ENCODE results near the gene ASF1B.

ASF1B gene

DNA sequence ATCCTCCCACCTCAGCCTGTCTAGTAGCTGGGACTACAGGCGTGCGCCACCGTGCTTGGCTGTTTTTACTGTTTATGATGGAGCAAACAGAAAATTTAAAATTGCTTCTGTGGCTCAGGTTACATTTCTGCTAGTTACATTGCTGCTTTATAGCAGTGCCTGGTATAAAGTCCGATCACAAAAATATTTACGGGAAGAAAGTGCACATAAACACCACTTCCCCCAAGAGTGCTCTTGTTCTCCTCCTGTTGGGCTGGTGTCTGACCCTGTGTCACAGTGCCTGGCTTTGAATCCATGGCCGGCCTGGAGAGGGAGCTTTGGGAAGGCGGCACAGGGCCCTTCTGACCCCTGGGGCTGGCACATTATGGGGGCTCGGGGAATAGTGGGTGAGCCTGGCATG, 30.7 kb downstream of the ASF1B start:
- DNase-seq, result no peak

DNA sequence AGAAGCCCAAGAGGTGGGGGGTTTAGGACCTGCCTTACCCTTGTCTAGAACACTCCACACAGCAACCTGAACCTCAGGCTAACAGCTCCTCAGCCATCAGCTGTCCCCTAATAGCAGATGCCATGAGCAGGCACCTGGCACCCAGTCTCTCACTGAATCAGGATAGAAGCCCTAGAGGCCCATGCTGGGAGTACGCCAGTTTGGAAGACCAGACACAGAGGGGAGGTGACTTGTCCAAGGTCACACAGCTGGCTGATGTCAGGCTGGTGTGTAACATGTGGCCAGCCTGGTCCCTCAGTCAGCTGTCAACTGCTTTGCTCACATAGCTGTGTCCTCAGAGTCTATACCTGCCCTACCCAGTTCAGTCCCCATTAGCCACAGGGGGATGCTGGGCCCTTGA, 33.1 kb downstream of the ASF1B start:
- no peak for DNase-seq

- no peak for DNase-seq
These were observed 33.6 kb downstream of the ASF1B start for GRCh38 chr19:14102756-14103155.

DNA sequence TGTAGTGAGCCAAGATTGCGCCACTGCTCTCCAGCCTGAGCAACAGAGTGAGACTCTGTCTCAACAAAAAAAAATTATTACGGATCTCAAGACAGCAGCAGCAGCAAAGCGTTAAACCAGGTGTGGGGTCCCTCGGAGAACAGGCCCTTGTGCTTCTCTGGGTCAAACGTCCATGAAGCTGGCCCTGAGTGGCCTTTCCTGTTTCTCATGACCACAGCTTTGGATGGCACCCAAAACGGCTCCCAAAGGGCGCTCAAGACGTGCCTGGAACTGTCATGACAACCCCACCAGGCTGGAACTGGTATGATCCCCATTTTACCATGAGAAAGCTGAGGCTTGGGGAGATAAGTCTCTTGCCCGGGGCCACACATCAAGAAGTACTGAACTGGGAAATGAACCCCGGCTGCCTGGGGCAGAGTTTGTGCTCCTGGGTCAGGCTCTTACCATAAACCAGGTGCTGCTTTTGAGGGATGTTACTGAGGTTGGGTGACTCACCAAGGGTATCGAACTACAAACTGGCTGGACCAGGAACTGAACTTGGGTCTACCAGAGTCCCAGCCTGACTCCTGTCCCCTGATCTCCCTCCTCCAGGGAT, 34.2 kb downstream of the ASF1B start:
- no peak for DNase-seq

- no peak for DNase-seq
These were observed 35.3 kb downstream of the ASF1B start for GRCh38 chr19:14101003-14101545.

GRCh38 chr19:14097532-14098151, 38.7 kb downstream of the ASF1B start:
- DNase-seq, result no peak

DNA sequence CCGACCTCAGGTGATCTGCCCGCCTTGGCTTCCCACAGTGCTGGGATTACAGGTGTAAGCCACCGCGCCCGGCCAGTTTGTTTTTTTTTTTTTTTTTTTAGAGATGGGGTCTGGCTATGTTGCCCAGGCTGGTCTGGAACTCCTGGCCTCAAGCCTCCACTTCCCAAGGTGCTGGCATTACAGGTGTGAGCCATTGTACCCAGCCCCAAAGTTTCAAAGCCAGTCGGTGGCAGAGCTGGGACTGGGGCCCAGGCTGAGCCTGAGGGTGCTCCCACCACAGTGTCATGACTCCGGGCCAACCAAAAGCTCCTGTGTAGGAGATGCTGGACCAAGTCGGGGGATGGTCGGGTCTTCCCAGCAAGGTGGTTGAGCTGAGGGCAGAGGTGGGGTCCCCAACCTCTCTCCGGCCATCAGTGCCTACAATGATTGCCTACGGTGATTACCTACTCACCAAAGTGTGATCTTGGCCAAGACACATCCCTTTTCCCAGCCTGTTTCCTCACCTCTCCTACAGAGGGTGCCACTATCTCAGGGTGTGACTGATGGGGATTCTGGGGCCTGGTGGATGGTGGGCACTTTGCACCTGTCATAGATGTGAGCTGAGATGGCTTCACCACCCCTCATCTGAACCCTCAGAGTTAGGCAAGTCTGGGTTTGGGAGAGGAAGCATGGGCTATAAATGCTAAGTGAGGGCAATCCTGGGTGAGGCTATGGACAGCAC, 40.0 kb downstream of the ASF1B start:
- no peak for DNase-seq

GRCh38 chr19:14094854-14095253, 41.5 kb downstream of the ASF1B start:
- no peak for DNase-seq

GRCh38 chr19:14093117-14093823, 43.1 kb downstream of the ASF1B start:
- DNase-seq, result no peak

- DNase-seq, result no peak
These were observed 44.5 kb downstream of the ASF1B start for GRCh38 chr19:14091813-14092462.

GRCh38 chr19:14091081-14091812, 45.1 kb downstream of the ASF1B start:
- peak; percentile 37 for DNase-seq

GRCh38 chr19:14090509-14091080, 45.8 kb downstream of the ASF1B start, which contains the start of gene SAMD1:
Gene SAMD1 (minus strand): TSS chr19:14090751.
- peak; percentile 48 for DNase-seq

GRCh38 chr19:14089662-14090508, 46.5 kb downstream of the ASF1B start:
- peak; percentile 14 for DNase-seq

DNA sequence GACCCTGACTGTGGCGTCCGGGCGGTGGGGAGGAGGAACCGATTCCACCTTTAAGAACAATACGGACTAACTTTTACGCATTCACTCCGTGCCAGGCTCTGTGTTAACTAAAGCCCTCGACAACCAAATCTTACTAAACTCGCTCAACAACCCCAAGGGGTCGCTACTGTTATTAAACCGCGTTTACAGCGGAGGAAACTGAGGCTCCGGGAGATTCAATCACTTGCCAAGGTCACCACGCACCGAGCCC, 47.1 kb downstream of the ASF1B start:
- no peak for DNase-seq

- no peak for DNase-seq
These were observed 47.6 kb downstream of the ASF1B start for GRCh38 chr19:14088634-14089411.

DNA sequence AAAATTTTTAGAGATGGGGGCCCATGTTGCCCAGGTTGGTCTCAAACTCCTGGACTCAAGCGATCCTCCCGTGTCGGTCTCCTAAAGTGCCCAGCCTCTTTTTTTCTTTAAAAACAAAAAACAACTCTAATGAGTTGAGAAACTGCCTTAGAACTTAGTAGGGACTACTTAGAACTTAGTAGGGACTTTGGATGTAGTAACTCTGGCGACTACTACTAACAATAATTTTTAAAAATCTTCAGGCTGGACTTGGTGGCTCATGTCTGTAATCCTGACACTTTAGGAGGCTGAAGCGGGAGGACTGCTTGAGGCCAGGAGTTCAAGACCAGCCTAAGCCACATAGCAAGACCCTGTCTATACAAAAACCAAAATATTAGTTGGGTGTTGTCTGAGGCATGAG, 50.3 kb downstream of the ASF1B start:
- no peak for DNase-seq

DNA sequence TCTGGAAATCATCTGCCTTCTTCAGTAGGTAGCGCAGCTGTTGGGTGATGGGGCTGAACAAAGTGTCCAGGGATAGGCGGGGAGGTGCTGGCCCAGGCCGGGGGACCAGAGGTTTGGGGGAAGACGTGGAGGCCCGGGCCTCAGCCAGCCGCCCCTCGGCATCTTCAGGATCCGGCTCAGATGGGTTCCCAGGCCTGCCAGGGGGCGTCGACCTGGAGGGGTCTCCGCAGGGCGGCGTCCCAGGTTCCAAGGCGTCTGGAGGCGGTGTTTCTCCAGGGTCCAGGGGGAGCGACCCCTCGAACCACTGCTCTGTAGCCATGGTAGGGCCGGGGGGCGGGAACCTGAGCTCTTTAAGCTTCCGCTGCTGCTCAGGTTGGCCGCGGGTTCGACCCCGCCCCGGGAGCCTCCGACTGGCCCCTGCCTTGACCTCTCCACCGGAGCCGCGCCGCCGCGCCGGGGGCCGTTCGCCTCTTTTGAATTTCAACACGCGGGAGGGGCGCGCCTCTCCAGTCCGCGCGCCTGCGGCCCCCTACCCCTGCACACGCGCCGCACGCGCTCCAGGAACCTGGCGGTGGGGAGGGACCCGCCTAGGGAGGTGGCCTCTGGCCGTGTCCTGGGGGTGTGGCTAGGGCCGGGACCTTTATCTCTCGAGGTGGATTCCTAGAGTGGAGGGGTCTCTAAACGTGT, 50.9 kb downstream of the ASF1B start, which contains the start of gene C19orf67:
Gene C19orf67, minus strand, starts transcription at position 475 of the 687 bp plus-strand sequence. Its CDS starts 156 bp downstream, at position 319.
- DNase-seq, result no peak

GRCh38 chr19:14082675-14082960, 53.8 kb downstream of the ASF1B start:
- DNase-seq, result no peak

DNA sequence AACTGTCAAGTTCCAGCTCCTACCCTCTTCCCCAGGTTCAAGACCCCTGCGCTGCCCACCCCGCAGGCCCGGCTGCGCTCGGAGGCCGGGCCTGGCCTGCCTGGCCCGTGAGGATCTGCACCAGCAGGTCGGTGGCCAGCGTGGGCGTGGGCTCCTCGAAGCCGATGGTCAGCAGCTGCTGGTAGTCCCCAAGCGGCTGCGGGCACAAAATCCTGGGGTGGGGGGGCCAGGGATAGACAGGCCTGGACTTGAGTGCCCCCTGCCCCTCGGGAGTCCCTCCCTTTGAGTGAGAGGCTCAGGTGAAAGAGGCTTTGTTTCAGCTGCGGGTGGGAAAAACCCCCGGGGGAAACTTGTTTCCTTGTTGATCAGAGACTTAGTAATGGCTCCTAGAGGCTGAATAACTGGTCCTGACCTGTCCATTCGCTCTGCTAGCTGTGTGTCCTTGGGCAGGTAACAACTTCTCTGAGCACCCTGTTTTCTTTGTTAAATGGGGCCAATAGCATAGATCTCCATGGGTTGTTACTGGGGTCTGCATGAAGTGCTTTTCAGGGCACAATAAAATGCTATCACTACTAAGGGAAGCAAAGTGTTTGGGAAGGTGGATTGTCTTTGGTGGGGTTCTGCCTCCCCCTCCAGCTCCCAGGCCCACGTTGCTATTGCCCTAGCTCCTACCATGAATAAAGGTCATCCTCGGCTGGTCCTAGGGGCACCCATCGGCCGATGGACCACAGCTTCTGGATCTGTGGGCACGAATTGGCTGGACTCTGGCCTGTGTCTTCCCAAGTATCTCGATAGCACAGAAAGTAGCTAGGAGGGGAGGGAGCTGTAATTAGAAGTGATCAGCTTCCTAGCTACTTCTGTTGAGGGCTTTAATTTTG, 54.4 kb downstream of the ASF1B start:
- no peak for DNase-seq
